ENCODE measurements around the gene NOX5.

DNA sequence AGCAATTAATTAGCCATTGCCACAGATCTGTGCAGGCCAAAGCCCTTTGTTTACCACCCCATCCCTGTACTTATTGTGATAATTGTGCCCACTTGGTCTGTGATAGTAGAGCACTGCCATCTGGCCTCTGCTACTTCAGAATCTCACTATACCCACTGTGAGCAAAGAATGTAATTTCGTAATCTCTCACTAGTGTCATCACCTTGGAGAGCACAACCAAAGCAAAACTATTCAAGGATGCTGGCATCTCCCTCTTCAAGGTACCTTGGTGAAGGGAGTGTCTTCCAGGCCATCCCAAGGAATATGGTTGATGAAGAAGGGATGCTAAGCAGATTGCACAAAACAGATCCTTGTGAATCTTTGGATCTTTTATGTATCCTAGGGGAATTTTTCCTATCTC, 34.7 kb upstream of the NOX5 start:
- TF ChIP-seq, protein P1, sequence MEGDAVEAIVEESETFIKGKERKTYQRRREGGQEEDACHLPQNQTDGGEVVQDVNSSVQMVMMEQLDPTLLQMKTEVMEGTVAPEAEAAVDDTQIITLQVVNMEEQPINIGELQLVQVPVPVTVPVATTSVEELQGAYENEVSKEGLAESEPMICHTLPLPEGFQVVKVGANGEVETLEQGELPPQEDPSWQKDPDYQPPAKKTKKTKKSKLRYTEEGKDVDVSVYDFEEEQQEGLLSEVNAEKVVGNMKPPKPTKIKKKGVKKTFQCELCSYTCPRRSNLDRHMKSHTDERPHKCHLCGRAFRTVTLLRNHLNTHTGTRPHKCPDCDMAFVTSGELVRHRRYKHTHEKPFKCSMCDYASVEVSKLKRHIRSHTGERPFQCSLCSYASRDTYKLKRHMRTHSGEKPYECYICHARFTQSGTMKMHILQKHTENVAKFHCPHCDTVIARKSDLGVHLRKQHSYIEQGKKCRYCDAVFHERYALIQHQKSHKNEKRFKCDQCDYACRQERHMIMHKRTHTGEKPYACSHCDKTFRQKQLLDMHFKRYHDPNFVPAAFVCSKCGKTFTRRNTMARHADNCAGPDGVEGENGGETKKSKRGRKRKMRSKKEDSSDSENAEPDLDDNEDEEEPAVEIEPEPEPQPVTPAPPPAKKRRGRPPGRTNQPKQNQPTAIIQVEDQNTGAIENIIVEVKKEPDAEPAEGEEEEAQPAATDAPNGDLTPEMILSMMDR (conservative IDR thresholded peaks at IDR 0.05; ENCODE audit: low read depth, low read length), result no peak
- TF ChIP-seq EZH2phosphoT487 (IDR thresholded peaks at IDR 0.05; ENCODE audit: borderline replicate concordance, low read length) (no peak), EZH2 (IDR thresholded peaks at IDR 0.05; ENCODE audit: low read length, unreplicated experiment) (no peak)

All from PC-3 (cell line).